PFSK-1 (cell line): ENCODE results near the gene GSS.

Source experiments
- FOXP2 ChIP-seq: optimal IDR thresholded peaks from 2 replicates; pipeline ENCODE3; 2011; ENCODE audit warnings: borderline replicate concordance, control low read depth, inconsistent platforms; ENCODE audit not compliant: insufficient read depth; ENCODE audit errors: extremely low read length, extremely low read depth
- POLR2AphosphoS5 ChIP-seq: IDR thresholded peaks from 2 replicates; pipeline ENCODE4 v1.6.1; 2012; ENCODE audit warnings: low read depth, mild to moderate bottlenecking, control low read depth, low read length, moderate library complexity
- REST ChIP-seq, 2 experiments: IDR thresholded peaks; 2 replicates each; pipeline versions ENCODE4 v1.6.1 to v1.8.0; 2011 to 2012; ENCODE audit warnings: low read depth in 2 of 2, low read length in 2 of 2, control low read depth in 1 of 2, inconsistent platforms in 1 of 2, mild to moderate bottlenecking in 1 of 2, moderate library complexity in 1 of 2; ENCODE audit not compliant: insufficient read depth in 1 of 2
- SIN3A ChIP-seq: IDR thresholded peaks from 2 replicates; pipeline ENCODE4 v1.6.1; 2012; ENCODE audit warnings: mild to moderate bottlenecking, low read length, moderate library complexity, borderline replicate concordance; ENCODE audit not compliant: insufficient read depth
- TAF1 ChIP-seq: IDR thresholded peaks from 2 replicates; pipeline ENCODE4 v1.6.1; 2012; ENCODE audit warnings: low read length, control low read depth, borderline replicate concordance; ENCODE audit not compliant: insufficient read depth

GSS gene

GRCh38 chr20:34896086-34896621 is 59.5 kb downstream of the GSS start:
- no peak for TF ChIP-seq POLR2AphosphoS5
- TF ChIP-seq REST (IDR thresholded peaks at IDR 0.05; ENCODE audit: insufficient read depth in 1 of 2, low read depth in 2 of 2, low read length in 2 of 2), result no peak
- TF ChIP-seq SIN3A, result no peak
- no peak for TF ChIP-seq TAF1
- TF ChIP-seq FOXP2, result no peak

DNA sequence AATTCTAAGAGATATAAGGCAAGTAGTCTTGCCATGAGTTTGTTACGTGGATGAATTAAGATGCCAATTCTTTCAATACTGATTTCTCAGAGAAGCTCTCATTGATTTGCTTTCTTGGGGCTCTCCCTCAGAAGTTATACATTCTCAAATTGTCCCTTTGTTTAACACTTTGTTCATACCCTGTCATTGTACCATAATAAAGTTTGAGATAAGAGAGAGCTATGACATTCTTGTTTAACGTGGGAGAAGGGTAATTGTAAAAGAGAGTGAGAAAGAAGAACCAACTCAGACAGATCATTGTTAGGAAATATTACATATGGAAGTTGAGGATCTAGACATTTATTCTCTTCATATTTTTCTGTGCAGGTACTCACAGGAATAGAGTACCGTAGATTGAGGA is 60.1 kb downstream of the GSS start:
- no peak for TF ChIP-seq SIN3A
- no peak for TF ChIP-seq FOXP2
- no peak for TF ChIP-seq REST (IDR thresholded peaks at IDR 0.05; ENCODE audit: insufficient read depth in 1 of 2, low read depth in 2 of 2, low read length in 2 of 2)
- TF ChIP-seq POLR2AphosphoS5, result no peak
- no peak for TF ChIP-seq TAF1

- TF ChIP-seq POLR2AphosphoS5 (no peak), TAF1 (no peak), SIN3A (no peak), REST (IDR thresholded peaks at IDR 0.05; ENCODE audit: insufficient read depth in 1 of 2, low read depth in 2 of 2, low read length in 2 of 2) (no peak), FOXP2 (no peak)
Measured at GRCh38 chr20:34894723-34895122, 60.9 kb downstream of the GSS start.

DNA sequence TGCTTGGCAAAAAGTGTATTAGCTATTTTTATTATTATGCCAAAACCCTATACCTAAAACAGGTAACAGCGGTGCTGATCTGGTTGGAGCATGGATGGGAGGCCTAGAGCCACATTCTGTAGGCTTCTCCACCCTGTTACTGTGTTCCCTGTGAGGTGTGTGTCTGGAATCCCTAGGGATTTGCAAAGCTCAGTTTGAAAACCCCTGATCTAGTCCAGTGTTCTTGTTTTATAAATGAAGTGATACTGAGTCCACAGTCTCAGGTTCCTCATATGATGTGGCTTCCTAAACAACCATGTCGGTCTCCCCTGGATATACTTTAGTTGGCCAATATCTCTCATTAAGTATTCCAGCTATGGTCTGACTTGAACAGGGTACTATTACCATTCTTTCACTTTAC is 62.9 kb downstream of the GSS start:
- no peak for TF ChIP-seq REST (IDR thresholded peaks at IDR 0.05; ENCODE audit: insufficient read depth in 1 of 2, low read depth in 2 of 2, low read length in 2 of 2)
- TF ChIP-seq TAF1, result no peak
- TF ChIP-seq POLR2AphosphoS5, result no peak
- TF ChIP-seq SIN3A, result no peak
- no peak for TF ChIP-seq FOXP2
